Stimulated activated CD8-positive, alpha-beta memory T cell treated with anti-CD3 and anti-CD28 coated beads, Interleukin-4, amount 100 ng/mL, for 48 hours (primary cell): Measurements from ENCODE around the gene CD59.
A peak's percentile ranks its signal among the peaks of the same experiment; 100 is the strongest.
"Not testable (repeated sequence)": the region's sequence is repeated elsewhere in the genome, so short reads cannot be mapped to it uniquely, and the experiment has no call there.

Experiments used
- DNase-seq: peaks from one replicate; pipeline ENCODE4 v3.0.0-alpha.2; 2020

The CD59 gene

DNA sequence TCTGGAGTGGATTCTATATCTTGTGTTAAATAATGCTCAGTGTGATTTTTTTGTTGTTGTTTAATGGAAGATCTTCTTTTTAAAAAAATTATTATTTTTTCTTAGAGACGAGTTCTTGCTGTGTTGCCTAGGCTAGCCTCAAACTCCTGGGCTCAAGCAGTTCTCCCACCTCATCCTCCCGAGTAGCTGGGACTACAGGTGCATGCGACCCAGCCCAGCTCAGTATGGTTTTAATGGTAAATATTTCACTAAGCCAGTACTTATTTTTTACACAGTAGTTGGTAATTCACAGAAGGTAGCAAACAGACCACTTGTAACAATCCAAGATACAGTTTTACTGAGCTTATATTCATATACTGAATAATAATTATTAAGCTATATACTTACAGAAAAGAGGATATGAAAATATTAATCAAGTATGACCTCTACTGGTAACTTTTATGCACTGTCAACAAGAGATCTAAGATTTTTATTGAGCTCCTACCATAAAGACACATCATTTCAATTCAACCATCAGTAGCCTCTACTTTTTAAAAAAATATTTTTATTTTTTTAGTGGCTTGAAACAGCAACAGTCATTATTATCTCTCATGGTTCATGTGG lies 6.1 kb upstream of the CD59 start:
- no peak for DNase-seq

DNA sequence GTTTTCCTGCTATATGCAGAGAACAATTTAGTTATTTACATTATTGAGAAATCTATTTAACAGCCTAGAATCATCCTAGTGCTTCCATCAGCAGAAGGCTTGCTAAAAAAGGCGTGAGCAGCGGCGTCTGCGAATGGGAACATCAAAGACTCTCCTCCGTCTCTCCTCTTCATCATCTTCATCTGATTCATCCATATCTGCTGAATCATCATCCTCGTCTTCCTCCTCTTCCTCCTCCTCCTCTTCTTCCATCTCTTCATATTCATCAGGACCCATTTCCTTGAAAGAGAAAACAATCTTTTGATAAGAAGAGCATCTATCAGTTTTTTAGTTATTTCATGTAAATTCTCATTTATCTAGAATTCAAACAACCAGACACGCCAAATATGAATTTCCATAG lies 5.6 kb upstream of the CD59 start:
- DNase-seq, result no peak

DNA sequence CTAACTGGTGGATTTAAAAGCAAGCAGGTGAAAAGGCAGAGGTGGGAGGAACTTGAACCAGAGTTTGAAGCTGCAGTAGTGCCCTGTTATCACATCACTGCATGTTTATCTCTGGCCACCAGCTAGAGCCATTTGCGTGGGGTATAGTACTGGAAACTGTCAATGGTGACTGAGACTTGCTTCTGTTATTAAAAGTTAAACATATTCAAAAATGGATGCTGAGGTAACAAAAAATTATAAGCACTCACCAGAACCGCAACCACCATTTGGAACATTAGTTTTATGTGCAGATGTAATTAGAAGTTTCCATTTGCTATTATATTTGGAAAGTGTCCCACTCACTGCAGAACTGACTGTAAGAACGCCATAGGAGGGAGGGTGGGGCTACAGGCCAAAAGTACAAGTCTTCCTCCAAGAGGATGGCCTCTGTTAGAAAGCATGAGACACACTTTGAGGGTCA lies 1.2 kb upstream of the CD59 start:
- DNase-seq, result no peak

DNA sequence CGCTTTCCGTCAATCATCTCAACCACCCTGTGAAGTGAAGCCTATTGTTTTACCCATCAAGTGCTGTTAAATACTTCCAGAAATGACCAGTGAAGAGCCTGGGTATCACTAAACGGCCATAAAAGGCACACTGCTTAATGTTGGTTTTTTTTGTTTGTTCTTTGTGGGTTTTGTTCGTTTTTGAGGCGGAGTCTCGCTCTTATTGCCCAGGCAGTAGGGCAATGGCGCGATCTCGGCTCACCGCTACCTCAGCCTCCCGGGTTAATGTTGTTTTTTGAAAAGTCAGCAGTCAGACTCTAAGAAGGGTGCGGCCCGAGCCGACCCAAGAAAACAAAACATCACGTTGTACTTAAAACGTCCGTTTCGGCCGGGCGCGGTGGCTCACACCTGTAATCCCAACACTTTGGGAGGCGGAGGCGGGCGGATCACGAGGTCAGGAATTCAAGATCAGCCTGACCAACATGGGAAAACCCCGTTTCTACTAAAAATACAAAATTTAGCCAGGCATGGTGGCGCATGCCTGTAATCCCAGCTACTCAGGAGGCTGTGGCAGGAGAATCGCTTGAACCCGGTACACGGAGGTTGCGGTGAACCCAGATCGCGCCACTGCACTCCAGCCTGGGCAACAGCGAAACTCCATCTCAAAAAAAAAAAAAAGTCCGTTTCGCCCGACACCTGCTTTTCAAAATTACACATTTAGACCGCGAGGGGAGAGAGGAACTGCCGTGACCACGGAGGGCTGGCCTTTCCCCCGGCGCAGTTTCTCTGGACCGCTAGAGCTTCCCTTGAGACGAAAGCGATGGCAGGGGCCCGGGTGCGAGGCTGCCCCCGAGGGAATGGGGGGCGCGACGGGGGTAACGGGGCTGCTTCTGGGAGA lies 714 bp downstream of the CD59 start:
- DNase-seq, result peak; percentile 61

DNA sequence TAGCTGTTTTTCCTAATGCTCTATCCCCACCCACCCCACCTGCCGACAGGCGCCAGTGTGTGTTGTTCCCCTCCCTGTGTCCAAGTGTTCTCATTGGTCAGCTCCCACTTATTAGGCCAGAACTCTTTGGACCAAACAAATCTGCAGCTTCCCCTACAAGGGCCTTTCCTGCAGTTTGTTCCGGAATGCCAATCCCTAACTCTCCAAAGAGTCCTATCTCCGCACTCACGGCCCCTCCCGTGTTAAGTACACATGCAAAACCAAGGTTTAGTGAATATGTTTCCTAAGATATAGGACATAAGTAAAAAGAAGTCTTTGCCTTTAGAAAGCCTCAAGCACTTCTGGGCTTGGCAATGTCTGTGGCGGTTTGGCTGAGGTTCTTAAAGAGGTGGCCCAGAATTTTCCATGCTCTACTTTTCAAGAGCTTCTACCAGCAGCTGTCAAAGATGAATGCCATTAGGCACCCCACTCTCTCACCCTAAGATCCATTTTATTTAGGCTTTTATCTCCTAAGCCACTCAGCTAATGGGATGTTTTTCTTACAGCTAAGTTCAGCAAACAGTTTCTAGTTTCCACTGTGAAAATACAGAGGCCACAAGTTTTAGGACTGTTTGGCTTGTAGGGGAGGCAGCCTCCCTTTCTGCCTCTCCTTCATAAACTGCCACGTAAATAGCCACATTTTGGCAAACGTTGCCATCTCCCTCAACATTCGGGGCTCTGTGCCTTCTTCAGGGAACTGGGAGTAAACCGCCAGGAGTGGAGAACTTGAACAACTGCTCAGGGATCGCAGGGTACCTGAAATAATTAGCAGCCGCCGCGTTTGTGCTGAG lies 1.6 kb downstream of the CD59 start:
- no peak for DNase-seq

DNA sequence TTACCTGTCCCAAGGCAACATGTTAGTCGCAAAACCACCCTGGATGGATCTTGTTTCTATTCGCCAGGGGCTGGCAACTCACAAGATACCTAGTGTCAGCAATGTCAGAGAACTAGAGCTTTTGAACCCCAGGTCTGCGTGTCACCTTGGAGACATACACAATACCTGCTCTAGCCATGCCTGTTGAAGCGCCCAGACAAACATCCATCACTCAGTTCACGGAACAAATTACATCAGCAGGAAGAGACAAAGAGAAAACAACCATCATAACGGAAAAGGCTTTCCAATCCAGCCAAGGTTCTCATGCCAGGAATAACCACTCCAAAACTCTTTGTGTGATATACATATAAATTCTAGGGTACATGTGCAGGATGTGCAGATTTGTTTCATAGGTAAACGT lies 2.2 kb downstream of the CD59 start:
- no peak for DNase-seq

DNA sequence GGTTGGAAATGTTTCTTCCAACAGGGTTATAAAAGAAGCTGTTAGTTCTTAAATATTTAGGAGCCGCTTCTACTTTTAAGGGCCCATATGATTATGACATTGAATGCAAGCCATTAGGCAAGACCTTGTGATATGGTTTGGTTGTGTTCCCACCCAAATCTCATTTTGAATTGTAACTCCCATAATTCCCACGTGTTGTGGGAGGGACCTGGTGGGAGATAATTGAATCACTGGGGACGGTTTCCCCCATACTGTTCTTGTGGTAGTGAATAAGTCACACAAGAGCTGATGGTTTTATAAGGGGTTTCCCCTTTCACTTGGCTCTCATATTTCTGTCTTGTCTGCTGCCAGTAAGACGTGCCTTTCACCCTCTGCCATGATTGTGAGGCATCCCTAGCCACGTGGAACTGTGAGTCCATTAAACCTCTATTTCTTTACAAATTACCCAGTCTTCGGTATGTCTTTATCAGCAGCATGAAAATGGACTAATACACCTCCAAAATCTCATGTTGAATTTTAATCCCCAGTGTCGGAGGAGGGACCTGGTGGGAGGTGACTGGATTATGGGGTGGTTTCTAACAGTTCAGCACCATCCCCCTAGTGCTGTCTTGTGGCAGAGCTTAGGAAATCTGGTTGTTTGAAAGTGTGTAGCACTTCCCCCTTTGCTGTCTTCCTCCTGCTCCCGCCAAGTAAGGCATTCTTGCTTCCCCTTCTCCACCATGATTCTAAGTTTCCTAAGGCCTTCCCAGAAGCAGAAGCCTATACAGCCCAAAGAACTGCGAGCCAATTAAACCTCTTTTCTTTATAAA lies 4.3 kb downstream of the CD59 start:
- peak; percentile 50 for DNase-seq

DNA sequence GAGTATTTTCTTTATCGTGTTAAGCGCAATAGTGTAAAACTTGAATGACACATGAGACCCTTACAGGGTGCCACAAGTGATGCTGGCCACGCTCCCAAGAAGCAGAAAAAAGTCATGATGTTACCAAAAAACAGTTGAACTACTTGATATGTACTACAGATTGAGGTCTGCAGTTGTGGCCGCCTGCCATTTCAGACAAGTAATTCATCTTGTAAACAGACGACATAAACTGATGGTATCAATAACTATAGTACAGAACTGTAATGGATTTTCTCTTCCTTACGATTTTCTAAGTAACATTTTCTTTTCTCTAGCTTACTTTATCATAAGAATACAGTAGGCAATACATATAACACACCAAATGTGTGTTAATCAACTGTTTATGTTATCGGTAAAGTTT lies 5.5 kb downstream of the CD59 start:
- no peak for DNase-seq

DNA sequence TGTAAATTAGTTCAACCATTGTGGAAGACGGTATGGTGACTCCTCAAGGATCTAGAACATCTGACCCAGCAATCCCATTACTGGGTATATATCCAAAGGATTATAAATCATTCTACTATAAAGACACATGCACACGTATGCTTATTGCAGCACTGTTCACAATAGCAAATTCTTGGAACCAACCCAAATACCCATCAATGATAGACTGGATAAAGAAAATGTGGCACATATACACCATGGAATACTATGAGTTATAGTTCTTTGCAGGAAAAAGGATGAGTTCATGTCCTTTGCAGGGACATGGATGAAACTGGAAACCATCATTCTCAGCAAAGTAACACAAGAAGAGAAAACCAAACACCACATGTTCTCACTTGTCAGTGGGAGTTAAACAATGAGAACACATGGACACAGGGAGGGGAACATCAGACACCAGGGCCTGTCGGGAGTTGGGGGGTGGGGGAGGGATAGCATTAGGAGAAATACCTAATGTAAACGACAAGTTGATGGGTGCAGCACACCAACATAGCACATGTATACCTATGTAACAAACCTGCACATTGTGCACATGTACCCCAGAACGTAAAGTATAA lies 7.1 kb downstream of the CD59 start:
- DNase-seq, result not testable (repeated sequence)

DNA sequence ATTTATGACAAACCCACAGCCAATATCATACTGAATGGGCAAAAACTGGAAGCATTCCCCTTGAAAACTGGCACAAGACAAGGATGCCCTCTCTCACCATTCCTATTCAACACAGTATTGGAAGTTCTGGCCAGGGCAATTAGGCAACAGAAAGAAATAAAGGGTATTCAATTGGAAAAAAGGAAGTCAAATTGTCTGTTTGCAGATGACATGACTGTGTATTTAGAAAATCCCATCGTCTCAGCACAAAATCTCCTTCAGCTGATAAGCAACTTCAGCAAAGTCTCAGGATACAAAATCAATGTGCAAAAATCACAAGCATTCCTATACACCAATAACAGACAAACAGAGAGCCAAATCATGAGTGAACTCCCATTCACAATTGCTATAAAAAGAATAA lies 8.7 kb downstream of the CD59 start:
- DNase-seq, result not testable (repeated sequence)

DNA sequence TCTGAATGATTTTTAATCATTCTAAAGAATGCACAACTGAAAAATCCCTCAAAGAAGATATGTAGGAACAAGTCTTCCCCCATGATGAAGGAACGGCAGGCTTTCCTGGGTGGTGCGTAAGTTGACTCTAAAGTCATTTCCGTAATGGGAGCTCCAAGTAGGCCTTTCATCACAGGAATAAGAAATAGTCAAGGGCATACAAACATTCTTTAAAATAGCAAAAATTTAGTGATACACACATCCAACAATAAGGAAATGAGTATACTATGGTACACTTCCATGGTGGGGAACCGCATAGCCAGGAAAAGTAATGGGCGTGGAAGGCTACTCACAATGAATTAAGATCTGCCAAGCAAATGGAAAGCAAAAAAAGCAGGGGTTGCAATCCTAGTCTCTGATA lies 10.7 kb downstream of the CD59 start:
- DNase-seq, result no peak

DNA sequence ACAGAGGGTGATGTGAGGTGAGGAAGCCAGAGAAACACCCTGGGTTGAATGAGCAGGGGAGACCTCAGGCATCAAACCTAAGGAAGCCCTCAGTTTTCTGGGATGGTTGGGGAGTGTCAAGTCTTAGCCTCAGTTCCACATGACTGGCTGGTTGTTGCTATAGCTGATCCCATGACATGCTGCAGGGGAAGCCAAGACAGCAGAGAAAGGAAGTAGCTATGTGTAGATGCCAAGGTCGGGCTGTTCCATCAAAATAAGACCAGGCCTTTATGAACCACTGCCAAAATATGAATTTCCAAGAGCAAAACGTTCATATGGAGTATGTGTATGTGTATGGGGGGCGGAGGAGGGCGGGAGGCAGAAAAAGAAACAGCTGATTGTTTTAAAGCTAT lies 11.6 kb downstream of the CD59 start:
- no peak for DNase-seq

DNA sequence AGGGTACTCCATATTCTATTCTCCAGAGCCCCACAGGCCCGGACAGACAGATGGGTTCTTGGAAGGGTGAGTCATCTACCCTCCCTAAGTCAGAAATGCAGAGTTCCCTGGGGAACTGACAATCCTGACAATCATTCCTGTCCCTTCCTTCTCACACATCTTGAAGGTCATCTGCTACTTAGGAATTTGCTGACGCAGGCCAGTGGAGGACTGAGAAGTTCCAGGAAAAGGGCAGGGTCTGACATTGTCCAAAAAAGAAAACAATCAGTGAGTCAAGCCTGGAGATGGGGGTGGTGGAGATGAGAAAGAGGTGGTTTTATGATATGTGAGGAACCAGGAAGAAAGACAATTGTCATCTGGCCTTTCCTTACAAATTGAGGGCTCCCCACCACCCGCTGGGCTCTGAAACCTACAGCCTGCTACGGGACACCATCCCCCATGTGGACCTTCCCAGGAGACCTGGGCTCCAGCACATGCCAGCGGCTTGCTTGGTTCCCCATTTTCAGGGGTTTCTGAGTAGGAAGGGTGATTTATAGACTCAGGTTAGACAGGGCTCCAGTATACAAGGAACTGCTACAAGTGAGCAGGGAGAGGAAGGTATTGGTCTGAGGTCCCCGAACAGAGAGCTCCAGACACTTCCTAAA lies 12.9 kb downstream of the CD59 start:
- DNase-seq, result no peak

DNA sequence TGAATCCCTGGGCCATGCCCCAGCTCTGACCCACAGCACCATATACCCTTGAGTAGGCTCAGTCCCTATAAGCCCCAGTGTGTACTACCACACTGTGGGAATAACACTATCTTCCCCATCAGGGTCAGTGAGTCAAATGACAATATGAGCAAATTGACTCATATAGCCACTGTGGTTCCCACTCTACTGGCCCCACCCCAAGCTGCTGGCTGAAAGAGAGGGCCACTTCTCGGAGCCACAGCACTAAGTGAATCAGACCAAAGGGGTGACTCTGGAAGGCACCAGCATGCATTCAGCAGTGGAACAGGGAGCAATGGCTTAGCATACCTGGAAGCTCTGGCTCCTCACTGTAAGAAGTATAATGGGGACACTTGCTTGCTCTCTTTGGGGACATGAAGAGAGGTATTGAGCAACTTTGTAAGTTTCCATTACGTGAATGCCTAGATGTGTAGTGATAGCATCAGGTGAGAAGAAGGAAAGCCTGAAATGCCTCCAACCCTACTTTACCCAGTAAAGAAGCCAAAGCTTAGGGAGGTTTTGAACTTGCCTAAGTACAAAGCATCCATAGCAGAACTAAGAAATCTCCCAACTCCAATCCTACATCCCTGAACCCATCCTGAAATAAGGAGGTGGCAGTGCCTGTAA lies 13.5 kb downstream of the CD59 start:
- DNase-seq, result peak; percentile 80

DNA sequence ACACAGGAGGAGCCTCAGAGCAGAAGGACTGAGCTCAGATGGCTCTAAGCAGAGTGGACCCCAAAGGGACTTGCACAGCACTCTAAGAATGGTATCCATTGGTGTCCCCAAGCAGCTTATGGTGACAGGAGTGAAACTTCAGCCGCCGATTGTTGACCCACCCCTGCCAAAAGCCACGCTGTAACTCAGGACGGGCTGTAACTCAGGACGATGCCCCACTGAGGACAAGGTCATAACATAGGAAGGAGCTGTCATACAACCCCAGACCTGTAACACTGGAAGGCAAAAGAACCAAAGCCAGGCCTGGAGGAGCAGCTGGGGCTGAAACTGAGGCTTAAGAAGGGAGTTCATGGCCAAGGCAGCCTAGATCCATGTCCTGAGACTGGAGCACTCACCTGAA lies 14.2 kb downstream of the CD59 start:
- DNase-seq, result no peak

DNA sequence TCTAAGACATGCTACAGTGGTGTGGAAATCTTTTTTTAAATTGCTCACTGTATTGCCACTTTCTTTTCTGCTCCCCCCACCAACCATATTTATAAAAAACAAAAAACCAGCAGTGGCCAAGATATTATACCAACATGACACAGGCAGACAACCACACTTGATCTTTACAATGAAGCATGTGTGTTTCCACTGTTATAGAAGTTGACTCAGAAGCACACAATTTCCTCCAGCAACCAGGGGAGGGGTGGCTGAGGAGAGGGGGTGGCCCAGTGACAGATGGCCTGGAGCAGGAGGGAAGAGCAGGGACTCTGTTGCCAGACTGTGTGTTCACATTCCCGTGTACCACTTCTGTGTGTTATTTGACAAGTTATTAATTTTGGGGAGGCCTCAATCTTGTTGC lies 14.8 kb downstream of the CD59 start:
- DNase-seq, result no peak

DNA sequence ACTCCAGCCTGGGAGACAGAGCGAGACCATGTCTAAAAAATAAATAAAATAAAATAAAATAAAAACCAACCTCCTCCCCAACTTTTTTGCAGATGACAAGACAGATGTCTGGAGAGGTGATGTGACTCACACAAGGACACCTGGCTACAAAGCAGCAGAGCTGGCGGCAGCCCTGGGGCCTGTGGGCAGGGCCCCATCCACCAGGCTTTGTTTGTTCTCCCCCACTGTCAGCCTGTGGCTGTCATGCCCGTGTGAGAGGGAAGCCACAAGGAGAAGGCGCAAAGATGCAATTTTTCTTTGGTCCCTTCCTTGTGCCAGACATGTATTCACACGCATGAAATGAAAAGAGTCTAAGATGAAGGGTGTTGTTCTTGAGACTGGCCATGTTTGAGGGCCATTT lies 16.6 kb downstream of the CD59 start:
- DNase-seq, result no peak

DNA sequence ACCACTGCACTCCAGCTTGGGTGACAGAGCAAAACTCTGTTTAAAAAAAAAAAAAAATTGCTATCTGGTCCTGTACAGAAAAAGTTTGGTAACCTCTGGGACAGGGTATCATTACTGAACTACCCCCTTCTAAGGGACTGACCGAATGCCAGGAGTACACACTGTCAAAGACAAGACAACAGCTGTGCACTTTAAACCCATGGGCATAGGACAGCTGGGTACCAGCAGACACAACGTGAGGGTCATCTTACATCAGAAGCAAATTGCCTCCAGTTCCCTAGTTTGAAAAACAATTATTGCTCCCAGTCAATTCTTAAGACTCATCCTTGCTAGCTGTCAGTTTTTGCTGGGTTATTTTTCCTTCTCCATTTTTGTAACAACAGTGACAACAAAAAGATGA lies 17.8 kb downstream of the CD59 start:
- no peak for DNase-seq

DNA sequence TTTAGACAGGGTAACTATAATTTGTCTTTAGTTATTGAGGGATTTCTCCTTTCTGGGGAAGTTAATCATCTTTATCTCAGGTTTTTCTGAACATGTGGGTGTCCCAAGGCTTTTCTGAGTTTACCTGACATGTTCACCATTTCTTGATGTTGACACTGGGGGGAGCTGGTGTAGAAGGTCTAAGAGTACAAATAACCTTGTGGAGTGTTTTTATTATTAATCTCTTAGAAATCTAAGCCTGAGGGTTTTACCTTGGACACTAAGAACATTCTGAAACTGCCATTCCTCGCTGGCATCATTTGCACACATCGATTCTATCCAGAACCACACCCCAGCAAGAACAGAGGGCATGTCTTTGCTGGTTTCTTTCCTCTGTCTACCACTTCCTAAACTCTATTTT lies 20.0 kb downstream of the CD59 start:
- no peak for DNase-seq

DNA sequence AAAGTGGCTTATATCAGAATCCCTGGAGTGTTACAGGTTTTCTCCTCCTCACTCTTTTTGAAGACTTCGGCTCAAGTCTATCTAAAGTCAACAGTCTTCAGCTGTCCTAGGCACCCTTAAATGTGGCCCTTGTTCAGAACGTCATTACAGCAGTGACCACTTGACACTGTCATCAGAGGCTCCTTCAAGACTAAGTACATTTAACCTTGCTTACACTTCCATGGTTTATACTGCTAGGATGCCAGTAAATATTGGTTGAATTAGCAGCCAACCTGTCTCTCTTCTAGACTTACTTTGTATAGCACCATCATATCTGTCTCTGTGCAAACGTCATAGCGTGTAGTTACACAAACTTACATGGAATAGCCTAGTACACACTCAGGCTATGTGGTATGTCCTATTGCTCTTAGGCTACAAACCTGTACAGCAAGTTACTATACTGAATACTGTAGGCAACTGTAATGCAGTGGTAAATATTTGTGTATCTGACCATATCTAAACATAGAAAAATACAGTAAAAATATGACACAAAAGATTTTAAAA lies 22.3 kb downstream of the CD59 start:
- no peak for DNase-seq
